GM19099 (cell line): Measurements from ENCODE around the gene LFNG.

Experiments
- POLR2A ChIP-seq: IDR thresholded peaks from 3 replicates; pipeline ENCODE4 v1.6.1; 2011; ENCODE audit warnings: low read depth; ENCODE audit not compliant: insufficient read length; ENCODE audit errors: extremely low read depth

LFNG gene

GRCh38 chr7:2526659-2527504 lies 7.3 kb downstream of the LFNG start:
- TF ChIP-seq POLR2A, result no peak

DNA sequence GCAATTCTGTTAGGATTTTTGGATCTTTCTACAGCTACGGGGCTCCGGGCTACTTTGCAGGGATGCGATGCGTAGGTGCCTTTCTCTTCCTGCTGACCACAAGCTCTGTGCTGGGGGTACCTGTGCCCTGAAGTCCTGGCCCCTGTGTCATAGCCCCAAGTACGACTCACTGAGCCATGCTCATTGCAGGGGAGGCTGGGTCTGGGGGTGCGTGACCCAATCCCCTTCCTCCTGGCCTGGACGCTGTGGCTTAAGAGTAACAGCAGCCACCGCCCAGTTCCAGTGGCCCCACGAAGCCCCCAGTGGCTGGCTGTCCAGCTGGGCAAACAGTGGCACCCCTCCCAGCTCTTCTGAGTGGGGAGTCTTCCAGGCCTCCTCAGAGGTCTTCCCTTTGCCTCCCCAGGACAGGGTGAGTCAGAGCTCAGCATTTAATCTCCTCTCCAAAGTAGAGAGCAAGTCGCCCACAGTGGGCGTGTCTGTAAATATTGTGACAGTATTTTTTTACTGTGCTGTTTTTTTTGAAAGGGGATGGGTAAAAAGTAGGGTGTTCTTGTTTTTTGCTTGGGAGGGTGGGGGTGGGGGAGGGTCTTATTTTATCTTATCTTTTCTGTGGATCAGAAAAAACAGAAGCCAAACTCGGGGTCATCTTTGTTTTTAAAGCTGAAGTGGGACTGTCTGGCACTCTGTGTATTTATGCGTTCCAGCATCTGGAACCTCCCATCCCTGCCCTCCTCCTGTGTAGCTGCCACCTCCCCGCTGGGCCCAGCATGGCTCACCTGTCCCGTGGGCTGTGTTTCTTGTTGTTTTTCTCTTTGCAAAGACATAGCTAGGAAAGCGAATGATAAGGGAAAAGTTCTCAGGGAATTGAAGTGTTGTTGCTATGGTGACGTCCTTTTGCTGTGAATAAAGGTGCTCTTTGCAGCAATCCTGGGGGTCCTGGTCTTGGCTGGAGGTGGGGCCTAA lies 8.2 kb downstream of the LFNG start:
- no peak for TF ChIP-seq POLR2A

- no peak for TF ChIP-seq POLR2A
Measured at GRCh38 chr7:2528481-2529095, 9.0 kb downstream of the LFNG start.

DNA sequence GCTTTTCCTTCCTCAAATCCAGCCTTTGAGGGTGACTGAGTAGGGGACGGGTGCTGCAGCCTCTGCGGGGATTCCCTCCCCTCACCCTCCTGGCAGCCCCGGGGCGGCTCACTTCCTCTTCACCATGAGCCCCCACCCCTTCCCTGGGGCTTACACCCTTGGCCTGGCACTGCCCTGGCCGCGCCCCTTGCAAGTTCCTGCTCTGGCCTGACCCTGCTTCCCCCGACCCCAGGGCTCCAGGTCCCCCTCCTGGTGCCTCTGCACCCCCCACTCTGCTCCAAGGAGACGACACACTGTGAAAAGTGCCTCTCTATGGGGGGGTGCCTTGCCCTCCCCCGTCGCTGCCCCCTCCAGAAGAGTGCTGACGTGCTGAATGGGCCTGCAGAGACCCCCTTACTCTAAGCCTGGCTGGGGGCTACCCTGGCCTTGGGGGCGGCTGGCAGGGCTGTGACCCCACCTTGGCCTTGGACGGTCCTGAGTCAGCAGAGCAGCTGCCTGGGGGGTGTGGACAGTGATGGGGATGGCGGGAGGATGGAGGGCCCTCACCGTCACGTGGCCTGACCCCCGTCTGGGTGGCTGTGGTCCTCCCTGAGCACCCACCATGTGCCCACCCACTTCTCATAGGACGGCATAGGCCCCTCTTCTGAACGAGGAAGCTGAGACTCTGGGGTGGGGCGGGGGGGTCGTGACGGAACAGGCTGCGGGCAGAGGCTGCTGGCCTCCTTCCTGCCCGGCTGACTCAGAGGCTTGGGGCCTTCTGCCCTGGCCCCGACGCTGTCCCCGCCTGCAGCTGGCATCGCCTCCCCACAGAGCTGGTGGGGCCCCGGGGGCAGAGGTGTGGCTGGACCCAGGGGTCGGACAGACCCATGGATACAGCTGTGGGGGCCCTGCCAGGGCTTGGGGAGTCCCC lies 9.8 kb downstream of the LFNG start:
- TF ChIP-seq POLR2A, result no peak

DNA sequence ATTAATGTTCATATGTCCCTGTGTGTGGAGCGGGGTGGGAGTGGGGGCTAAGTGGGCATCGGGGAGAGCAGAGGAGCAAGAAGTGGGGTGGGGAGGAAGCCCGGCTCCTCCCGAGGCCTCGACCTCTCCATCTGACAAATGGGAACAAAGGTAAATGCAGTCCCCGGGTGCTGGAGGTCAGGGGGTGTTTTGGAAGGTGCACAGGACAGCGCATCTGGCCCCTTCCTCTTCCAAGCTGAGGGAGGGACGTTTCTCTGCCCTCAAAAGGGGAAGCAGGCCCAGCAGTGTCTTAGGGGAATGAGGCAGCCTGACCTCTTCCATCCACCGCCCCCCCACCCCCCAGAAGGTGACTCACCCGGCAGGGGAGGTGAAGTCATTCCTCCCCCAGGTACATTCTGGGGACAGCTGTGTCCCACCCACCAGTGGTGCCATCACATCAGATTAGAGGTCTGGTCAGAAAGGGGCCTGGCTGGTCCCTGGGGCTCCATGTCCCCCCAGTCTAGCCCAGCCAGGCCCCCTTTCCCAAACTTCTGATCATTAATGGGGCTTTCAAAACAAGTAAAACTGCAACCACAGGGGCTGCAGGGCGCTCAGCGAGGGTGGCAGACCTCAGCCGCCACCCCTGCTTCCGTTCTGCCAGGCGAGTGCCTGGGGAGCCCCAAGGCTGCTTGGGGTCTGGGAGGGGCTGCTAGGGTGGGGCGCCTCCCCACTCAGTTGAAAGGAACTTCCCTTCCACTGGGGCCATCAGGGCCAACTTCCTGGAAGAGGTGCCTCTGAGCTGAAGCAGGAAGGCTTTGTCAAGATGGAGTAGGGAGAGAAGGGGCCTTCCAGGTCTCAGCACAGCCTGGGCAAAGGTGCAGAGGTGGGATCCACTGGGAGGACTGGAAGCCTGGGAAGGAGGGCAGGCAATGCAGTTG lies 10.8 kb downstream of the LFNG start:
- TF ChIP-seq POLR2A, result no peak

- TF ChIP-seq POLR2A, result no peak
Measured at GRCh38 chr7:2537981-2538851, 18.6 kb downstream of the LFNG start.

DNA sequence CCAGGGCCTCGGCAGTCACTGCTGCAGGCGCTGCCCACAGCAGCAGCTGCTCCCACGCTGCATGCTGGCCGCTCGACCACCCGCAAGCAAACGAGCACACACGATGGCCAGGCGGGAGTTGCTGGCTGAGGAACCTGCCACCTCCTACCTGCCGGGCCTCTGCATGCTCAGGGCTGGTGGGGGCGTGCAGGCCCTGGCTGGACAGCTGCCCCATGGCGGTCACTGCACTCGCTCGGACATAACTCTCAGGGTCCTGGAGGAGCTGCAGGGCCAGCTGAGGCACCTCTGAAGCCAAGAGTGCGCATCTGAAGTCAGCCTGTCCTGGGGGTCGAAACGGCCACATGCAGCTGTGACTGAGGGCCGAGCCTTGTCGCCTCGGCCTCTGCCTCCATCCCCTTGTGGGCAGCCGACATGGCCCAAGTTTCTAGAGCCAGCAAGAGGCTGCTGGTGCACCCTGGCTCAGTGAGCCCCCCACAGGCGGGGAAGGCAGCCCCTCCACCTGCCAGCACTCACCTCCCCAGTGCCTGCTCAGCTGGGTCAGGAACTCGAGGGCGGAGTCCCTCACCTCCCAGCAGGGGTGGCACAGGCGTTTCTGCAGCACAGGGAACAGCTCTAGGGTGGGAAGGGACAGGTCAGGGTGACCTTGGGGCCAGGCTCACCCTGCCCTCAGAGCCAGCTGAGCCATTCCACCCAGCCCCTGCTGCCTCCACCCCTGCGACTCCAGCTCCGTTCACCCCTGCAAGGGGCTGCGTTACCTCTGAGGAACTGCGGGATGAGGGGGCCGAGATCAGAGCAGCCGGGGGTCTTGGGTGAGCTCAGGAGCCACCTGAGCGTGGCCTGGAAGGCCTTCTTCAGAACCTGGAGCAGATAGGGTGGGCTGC lies 19.7 kb downstream of the LFNG start:
- no peak for TF ChIP-seq POLR2A

DNA sequence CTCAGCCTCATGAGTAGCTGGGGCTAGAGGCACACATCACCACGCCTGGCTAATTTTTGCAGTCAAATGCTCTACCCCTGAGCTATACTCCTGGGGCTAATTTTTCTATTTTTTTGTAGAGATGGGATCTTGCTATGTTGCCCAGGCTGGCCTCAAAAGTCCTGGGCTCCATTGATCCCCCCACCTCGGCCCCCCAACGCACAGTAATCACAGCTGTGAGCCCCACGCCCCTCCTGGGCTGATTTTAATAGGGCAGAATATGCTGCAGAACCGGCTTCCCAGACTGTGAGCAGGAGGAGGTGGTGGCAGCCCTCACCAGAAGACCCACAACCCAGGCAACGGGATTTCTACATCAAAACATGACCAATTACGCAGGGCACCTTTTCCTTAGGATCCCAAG lies 20.6 kb downstream of the LFNG start:
- no peak for TF ChIP-seq POLR2A

GRCh38 chr7:2540641-2541051 lies 21.1 kb downstream of the LFNG start:
- TF ChIP-seq POLR2A, result no peak

DNA sequence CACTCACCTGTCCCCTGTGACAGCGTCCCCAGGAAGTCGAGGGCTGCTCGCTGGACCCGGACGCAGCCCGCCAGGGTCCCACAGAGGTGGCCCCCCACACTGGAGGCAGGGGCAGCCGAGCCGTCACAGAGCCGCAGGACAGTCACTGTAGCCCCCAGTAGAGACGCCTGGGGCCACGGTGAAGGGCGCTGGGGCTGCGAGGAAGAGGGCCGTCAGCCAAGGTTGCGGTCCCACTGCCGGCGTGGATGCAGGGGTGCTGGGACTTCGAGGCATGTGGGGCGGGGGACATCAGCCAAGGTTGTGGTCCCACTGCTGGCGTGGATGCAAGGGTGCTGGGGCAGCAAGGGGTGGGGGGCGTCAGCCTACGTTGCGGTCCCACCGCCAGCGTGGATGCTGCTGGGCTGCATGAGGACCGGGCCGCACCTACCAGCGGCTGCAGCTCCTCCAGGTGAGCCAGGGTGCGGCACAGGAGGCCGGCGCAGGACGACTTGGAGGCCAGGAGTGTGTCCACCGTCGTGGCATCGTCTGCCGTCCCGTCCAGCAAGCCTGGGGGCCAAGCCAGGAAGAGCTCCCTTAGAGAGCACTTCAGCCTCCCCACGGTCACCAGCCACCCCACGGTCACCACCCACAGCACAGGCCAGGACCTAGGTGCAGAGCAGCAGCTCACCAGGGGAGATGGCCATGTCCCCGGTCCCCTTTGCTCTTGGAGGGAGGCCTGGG lies 21.9 kb downstream of the LFNG start:
- TF ChIP-seq POLR2A, result no peak

DNA sequence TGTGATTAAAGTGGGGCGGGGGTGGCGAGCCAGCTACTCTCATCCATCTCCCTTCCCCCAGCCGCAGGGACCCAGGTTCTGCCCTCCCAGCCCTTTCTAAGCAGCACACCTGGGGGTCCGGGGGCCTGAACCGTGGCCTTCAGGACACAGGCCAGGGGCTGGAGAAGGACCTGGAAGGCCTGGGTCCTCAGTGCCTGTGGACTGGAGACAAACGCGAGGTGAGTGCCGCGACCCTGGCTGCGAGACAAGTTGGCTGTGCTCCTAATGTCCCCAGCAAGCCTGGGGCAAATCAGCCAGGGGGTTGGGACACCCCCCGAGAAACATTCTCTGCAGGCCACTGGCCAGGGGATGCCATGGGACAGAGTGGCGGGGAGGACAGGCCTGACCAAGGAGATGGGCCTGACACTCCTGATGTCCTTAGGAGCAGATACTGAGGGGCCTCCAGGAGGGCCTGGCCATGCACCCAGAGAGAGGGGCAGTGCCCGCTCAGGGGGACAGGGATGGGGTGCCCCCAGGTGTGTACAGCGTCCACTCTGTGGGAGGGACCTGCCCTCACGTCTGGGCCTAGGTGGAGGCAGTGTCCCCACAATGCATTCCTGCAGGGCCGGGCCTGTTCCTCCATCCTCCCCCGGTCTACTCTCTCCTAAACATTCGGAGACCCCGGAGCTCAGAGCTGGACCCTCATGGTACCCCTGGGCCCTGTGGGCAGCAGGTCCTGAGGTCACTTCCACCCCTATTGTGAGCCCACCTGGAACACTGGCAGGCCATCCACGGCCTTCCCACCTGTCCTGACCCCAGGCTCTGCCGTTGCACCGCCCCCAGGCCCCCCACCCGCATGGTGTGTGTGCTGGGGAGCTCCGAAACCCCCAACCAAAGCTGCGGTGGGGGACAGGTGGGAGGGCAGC lies 22.7 kb downstream of the LFNG start:
- TF ChIP-seq POLR2A, result no peak
